HepG2 (cell line): ENCODE data around the gene AP3B1. TPM values are rescaled to one million over a fixed set of nuclear protein-coding genes. Genes with fewer than 3 reads are reported as not detected.

Source experiments
- ATAC-seq: fragments of 200-7000 bp; cut with Tn5 transposase; 3 replicates; pipeline ENCODE4 v1.9.1; 2020; ENCODE audit warnings: mild to moderate bottlenecking, moderate library complexity
- BruUV-seq: library from RNA; stranded (reverse); fragments of 400-500 nt; replicated peaks from 2 replicates; lab custom pipeline; 2021; lab: Mats Ljungman, UMichigan
- CTCF ChIA-PET: fragments of 300-600 bp; formaldehyde crosslinking; extraction: SDS; loops from one replicate; lab custom pipeline; 2021; ENCODE audit warnings: low total read pairs, inconsistent platforms, low intra/inter-chr PET ratio; lab: Yijun Ruan, JAX
- POLR2A ChIA-PET: fragments of 350-600 bp; sonication (Branson Sonifier 250); formaldehyde crosslinking; loops from one replicate; lab custom pipeline; 2020; ENCODE audit warnings: antibody characterized with exemption, inconsistent platforms; lab: Yijun Ruan, JAX
- DNase-seq: peaks from one replicate; pipeline ENCODE4 v3.0.0-alpha.2; 2015; ENCODE audit warnings: low spot score
- FAIRE-seq: peaks from 3 replicates; lab custom pipeline; 2011; peaks lifted over from hg19 to GRCh38; lab: Jason Lieb, UNC
- H2AFZ ChIP-seq: one replicate; pipeline ENCODE4 v1.6.1; 2011; ENCODE audit warnings: low read length, inconsistent platforms
- H3K27ac ChIP-seq: fragments of 300-600 bp; 3 replicates; pipeline ENCODE4 v1.8.0; 2011; ENCODE audit warnings: mixed run types, mild to moderate bottlenecking, mixed read lengths, low read length, inconsistent platforms; ENCODE audit not compliant: insufficient read depth; ENCODE audit errors: extremely low read length
- H3K27me3 ChIP-seq, 2 experiments: fragments of 200-600 bp in 1 of 2; 2 replicates in 1 of 2; 3 replicates in 1 of 2; pipeline versions ENCODE4 v1.6.0 to v1.8.0; 2011; ENCODE audit warnings: low read length in 2 of 2, mild to moderate bottlenecking in 2 of 2, moderate library complexity in 2 of 2, inconsistent platforms in 1 of 2; ENCODE audit not compliant: insufficient read depth in 2 of 2, control insufficient read depth in 1 of 2
- H3K36me3 ChIP-seq, 2 experiments: fragments of 200-600 bp in 1 of 2; replicated peaks in 1 of 2; 2 replicates in 1 of 2; 3 replicates in 1 of 2; pipeline versions ENCODE4 v1.5.1 to v1.8.0; 2011; ENCODE audit warnings: low read length in 2 of 2, inconsistent platforms in 1 of 2; ENCODE audit not compliant: insufficient read depth in 2 of 2, control insufficient read depth in 1 of 2
- H3K4me1 ChIP-seq: 2 replicates; pipeline ENCODE4 v1.5.1; 2012; ENCODE audit warnings: low read length, inconsistent platforms; ENCODE audit not compliant: insufficient read depth
- H3K4me2 ChIP-seq: 2 replicates; pipeline ENCODE4 v1.6.0; 2011; ENCODE audit warnings: low read depth, low read length, inconsistent platforms
- H3K4me3 ChIP-seq, 3 experiments: fragments of 200-600 bp in 1 of 3; sonication (generic), shearing (Covaris generic) in 1 of 3; replicated peaks in 1 of 3; 2 replicates each; pipeline ENCODE4 v1.5.1; 2011 to 2016; ENCODE audit warnings: low read length in 3 of 3, inconsistent platforms in 2 of 3, low read depth in 2 of 3, mild to moderate bottlenecking in 2 of 3, control low read depth in 1 of 3, mixed read lengths in 1 of 3; ENCODE audit not compliant: insufficient read depth in 1 of 3
- H3K79me2 ChIP-seq: one replicate; pipeline ENCODE4 v1.6.1; 2011; ENCODE audit warnings: low read length, inconsistent platforms; ENCODE audit not compliant: insufficient read depth
- H3K9ac ChIP-seq: 2 replicates; pipeline ENCODE4 v1.6.0; 2011; ENCODE audit warnings: mild to moderate bottlenecking, low read depth, low read length, inconsistent platforms; ENCODE audit not compliant: insufficient read depth
- H3K9me3 ChIP-seq: 2 replicates; pipeline ENCODE4 v1.5.1; 2012; ENCODE audit warnings: mild to moderate bottlenecking, low read length
- H4K20me1 ChIP-seq: 2 replicates; pipeline ENCODE4 v1.6.0; 2011; ENCODE audit warnings: inconsistent platforms, mild to moderate bottlenecking, low read length, moderate library complexity; ENCODE audit not compliant: insufficient read depth
- NKX3-1 ChIP-seq: sonication (generic); formaldehyde crosslinking; IDR thresholded peaks from 2 replicates; pipeline ENCODE4 v1.5.0; 2020; ENCODE audit warnings: missing genetic modification reagents
- NRL ChIP-seq: sonication (generic); formaldehyde crosslinking; IDR thresholded peaks from 2 replicates; pipeline ENCODE4 v1.5.0; 2020; ENCODE audit warnings: missing genetic modification reagents, mild to moderate bottlenecking, moderate library complexity, borderline replicate concordance
- PRPF4 ChIP-seq: fragments of 200-400 bp; formaldehyde crosslinking; IDR thresholded peaks from 2 replicates; pipeline ENCODE4 v1.6.1; 2016; ENCODE audit warnings: low read length, low read depth; ENCODE audit not compliant: poor library complexity, severe bottlenecking
- RORA ChIP-seq: sonication (generic); formaldehyde crosslinking; IDR thresholded peaks from 2 replicates; pipeline ENCODE4 v1.5.0; 2020; ENCODE audit warnings: mild to moderate bottlenecking, missing genetic modification reagents, moderate library complexity
- ZNF354B ChIP-seq: sonication (generic); formaldehyde crosslinking; IDR thresholded peaks from 2 replicates; pipeline ENCODE4 v1.8.0; 2022; ENCODE audit warnings: mild to moderate bottlenecking, missing genetic modification reagents
- ZNF430 ChIP-seq: sonication (generic); formaldehyde crosslinking; IDR thresholded peaks from 2 replicates; pipeline ENCODE4 v1.9.0; 2021; ENCODE audit warnings: mild to moderate bottlenecking, missing genetic modification reagents
- ZNF563 ChIP-seq: sonication (generic); formaldehyde crosslinking; IDR thresholded peaks from 2 replicates; pipeline ENCODE4 v1.8.0; 2022; ENCODE audit warnings: mild to moderate bottlenecking, moderate library complexity, missing genetic modification reagents
- WGBS: methylation state at CpG from one replicate; pipeline ENCODE4 v1.1.6; 2017; ENCODE audit warnings: low lambda C conversion rate; 5-methylcytosine and 5-hydroxymethylcytosine counted together
- in situ Hi-C: cut with HindIII; loops from 2 replicates; pipeline ENCODE4 v1.10.0; 2017; ENCODE audit warnings: low pct_unique_long_range_greater_than_20kb; ENCODE audit not compliant: extremely low pct_ligation_motif_present
- intact Hi-C: fragments of 100-400 bp; cut with micrococcal nuclease; formaldehyde crosslinking; loops from one replicate; pipeline ENCODE4 v1.10.0; 2022; ENCODE audit not compliant: unreplicated experiment
- polyA plus RNA-seq, 8 experiments: library from polyadenylated mRNA; depleted of rRNA in 3 of 8; stranded (reverse) in 7 of 8; unstranded in 1 of 8; fragments of >200 nt; fragmentation: Illumina TruSeq in 4 of 8; extraction: Trizol in 4 of 8; gene quantifications; 2 replicates each; pipeline versions ENCODE4 v1.2.1 to v1.2.3, GENCODE V29; 2011 to 2016; ENCODE audit warnings: low read depth in 4 of 8, missing spikeins in 1 of 8, mixed read lengths in 1 of 8; ENCODE audit not compliant: insufficient read depth in 1 of 8
- total RNA-seq, 5 experiments: library from RNA; depleted of rRNA; stranded (reverse); fragments of >200 nt; fragmentation: Illumina TruSeq; extraction: Trizol; gene quantifications; 2 replicates each; pipeline ENCODE4 v1.2.3, GENCODE V29; 2016; ENCODE audit warnings: low read depth in 1 of 5

The AP3B1 gene
- total and polyA plus RNA-seq, 2 of the 13 experiments (the other 11 are each of a cell fraction or from before 2014, with no cell fraction given) = 37.7 to 51.2 TPM

GRCh38 chr5:78003450-78003849, 291.0 kb downstream of the AP3B1 start:
- in situ Hi-C loops = no loop called here
- Histone ChIP-seq H4K20me1 (no peaks in the 10 kb centered on the region), H2AFZ (no peak overlapping the region)
- no peak for FAIRE-seq
- WGBS = 96% methylated on average over 5 of the region's 5 CpGs
- TF ChIP-seq ZNF430 (CRISPR knock-in tag) (no peak), RORA (CRISPR knock-in tag) (no peak), ZNF563 (CRISPR knock-in tag) (no peak), NKX3-1 (CRISPR knock-in tag) (no peak)
- TF ChIP-seq, all 625 proteins: peak for 0
- DNase-seq (no peak), ATAC-seq (no peak)
- Histone ChIP-seq H3K36me3 (peaks cover 2 to 9% of the 10 kb centered on the region in 2 experiments; a peak in 4 of 5 replicates), H3K9ac (no peak overlapping the region), H3K4me2 (no peak overlapping the region), H3K9me3 (no peaks in the 10 kb centered on the region), H3K27ac (no peak overlapping the region), H3K4me3 (no peak overlapping the region), H3K79me2 (no peaks in the 10 kb centered on the region), H3K4me1 (peaks cover 11% of the 10 kb centered on the region; the same call in 1 of the 2 replicates), H3K27me3 (no peaks in the 10 kb centered on the region)
- POLR2A ChIA-PET = no interaction called here
- CTCF ChIA-PET = no interaction called here
- BruUV-seq = no TSS peak
- intact Hi-C loops = loop anchor here (10.0 kb wide), 1 partner anchor 229 kb away; the partner anchor contains the start of gene TBCA

- in situ Hi-C loops = no loop called here
- peaks cover 11% of the 10 kb centered on the region; the same call in 1 of the 2 replicates for H3K4me1 ChIP-seq
- H3K36me3 ChIP-seq = peaks cover 2 to 9% of the 10 kb centered on the region in 2 experiments; a peak in 4 of 5 replicates
- H3K79me2 ChIP-seq = no peaks in the 10 kb centered on the region
- no peak for DNase-seq
- WGBS = 100% methylated on average over 1 of the region's 1 CpG
- no peak overlapping the region for H3K4me2 ChIP-seq
- POLR2A ChIA-PET = no interaction called here
- intact Hi-C loops = loop anchor here (10.0 kb wide), 1 partner anchor 228 kb away; the partner anchor contains the start of gene TBCA
- no peak overlapping the region for H3K27ac ChIP-seq
- H2AFZ ChIP-seq = no peak overlapping the region
- no peak overlapping the region for H3K9ac ChIP-seq
- H3K4me3 ChIP-seq = no peak overlapping the region
- CTCF ChIA-PET = no interaction called here
- no peak for FAIRE-seq
- no peaks in the 10 kb centered on the region for H3K27me3 ChIP-seq
- H3K9me3 ChIP-seq = no peaks in the 10 kb centered on the region
- no peaks in the 10 kb centered on the region for H4K20me1 ChIP-seq
- no TSS peak for BruUV-seq
- no peak for TF ChIP-seq ZNF354B (CRISPR knock-in tag)
- no peak for TF ChIP-seq PRPF4
- TF ChIP-seq NRL (CRISPR knock-in tag) = no peak
- no peak for ATAC-seq
Measured at GRCh38 chr5:78002690-78003089, 291.8 kb downstream of the AP3B1 start.
